ENCODE measurements around the gene TRAPPC10.

The TRAPPC10 gene

DNA sequence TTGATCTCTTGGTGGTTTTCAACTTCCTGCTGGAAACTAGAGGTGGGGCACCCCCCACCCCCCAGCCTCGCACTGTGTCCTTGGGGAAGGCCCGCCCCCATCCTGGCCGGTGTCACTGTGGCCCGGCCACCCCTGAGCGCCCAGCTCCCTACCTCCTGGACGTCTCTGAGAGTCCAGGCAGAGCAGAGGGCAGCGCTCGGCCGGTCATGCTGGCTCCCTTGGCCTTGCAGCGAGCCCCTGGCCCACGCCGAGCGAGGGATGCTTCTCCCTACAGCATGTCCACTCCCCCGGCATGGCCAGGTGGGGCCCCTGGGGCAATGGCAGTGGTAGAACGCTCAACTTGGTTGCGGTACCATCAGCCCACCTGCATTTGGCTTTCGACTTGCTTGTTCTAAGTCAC is 28.7 kb upstream of the TRAPPC10 start:
- H3K27me3 ChIP-seq, result peaks cover 34% of the 10 kb centered on the region
- no peak overlapping the region for H3K27ac ChIP-seq
- H3K36me3 ChIP-seq, result peaks cover 11% of the 10 kb centered on the region
- no peak for TF ChIP-seq CTCF (IDR thresholded peaks at IDR 0.05)
- no peaks in the 10 kb centered on the region for H3K4me1 ChIP-seq (ENCODE audit: control insufficient read depth in 1 of 2, insufficient read depth in 1 of 2, low read depth in 1 of 2, low read length in 1 of 2)
- no peak overlapping the region for H3K4me3 ChIP-seq (ENCODE audit: low read depth in 1 of 2, low read length in 1 of 2)
- no peaks in the 10 kb centered on the region for H3K9me3 ChIP-seq

GRCh38 chr21:43983860-43984420 is 28.2 kb upstream of the TRAPPC10 start:
- no peak for TF ChIP-seq CTCF (IDR thresholded peaks at IDR 0.05)
- no peaks in the 10 kb centered on the region for H3K9me3 ChIP-seq
- no peak overlapping the region for H3K27ac ChIP-seq
- no peaks in the 10 kb centered on the region for H3K4me1 ChIP-seq (ENCODE audit: control insufficient read depth in 1 of 2, insufficient read depth in 1 of 2, low read depth in 1 of 2, low read length in 1 of 2)
- peaks cover 11% of the 10 kb centered on the region for H3K36me3 ChIP-seq
- H3K4me3 ChIP-seq (ENCODE audit: low read depth in 1 of 2, low read length in 1 of 2), result no peak overlapping the region
- peaks cover 34% of the 10 kb centered on the region for H3K27me3 ChIP-seq

DNA sequence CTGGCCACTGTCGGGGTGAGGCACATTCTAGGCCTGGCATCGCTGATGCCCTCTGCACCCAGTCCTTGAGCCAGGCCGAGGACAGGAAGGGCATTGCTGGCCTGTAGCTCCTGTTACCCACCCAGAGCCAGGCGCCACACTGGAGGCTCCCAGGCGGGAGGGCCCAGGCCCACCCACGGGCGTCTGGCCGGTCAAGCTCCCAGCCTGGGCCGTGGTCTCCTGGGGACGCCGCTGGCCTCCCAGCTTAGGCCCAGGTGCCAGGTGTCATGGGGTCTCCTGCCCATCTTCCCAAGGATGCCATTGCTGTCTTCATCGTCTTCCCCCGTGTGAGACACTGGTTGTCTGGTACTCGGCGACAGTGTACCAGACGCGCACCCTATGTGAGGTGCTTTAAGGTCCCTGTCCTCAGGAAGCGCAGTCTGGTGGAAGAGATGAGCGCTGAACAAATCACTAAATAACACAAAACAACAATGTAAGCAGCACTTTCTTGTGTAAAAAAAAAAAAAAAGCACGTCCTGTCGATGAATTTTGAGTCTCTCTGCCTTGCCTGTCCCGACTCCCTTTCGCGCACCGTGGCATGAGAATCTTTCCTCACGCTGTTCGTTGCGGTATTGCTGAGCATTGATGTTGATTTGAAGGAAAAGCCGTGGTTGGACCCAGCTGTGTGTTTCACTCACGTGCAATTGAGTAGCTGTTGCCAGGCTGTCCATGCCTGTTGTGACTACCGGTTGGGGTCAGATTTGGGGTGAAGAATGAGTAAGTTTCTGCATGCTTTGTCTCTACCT is 27.0 kb upstream of the TRAPPC10 start:
- Histone ChIP-seq H3K36me3 (peaks cover 11% of the 10 kb centered on the region), H3K4me3 (ENCODE audit: low read depth in 1 of 2, low read length in 1 of 2) (no peak overlapping the region), H3K9me3 (no peaks in the 10 kb centered on the region), H3K27ac (no peak overlapping the region), H3K27me3 (peaks cover 34% of the 10 kb centered on the region), H3K4me1 (ENCODE audit: control insufficient read depth in 1 of 2, insufficient read depth in 1 of 2, low read depth in 1 of 2, low read length in 1 of 2) (no peaks in the 10 kb centered on the region)
- no peak for TF ChIP-seq CTCF (IDR thresholded peaks at IDR 0.05)

GRCh38 chr21:43985690-43986251 is 26.3 kb upstream of the TRAPPC10 start:
- H3K36me3 ChIP-seq, result peaks cover 11% of the 10 kb centered on the region
- H3K4me3 ChIP-seq (ENCODE audit: low read depth in 1 of 2, low read length in 1 of 2), result no peak overlapping the region
- no peaks in the 10 kb centered on the region for H3K4me1 ChIP-seq (ENCODE audit: control insufficient read depth in 1 of 2, insufficient read depth in 1 of 2, low read depth in 1 of 2, low read length in 1 of 2)
- no peak overlapping the region for H3K27ac ChIP-seq
- TF ChIP-seq CTCF (IDR thresholded peaks at IDR 0.05), result no peak
- H3K27me3 ChIP-seq, result peaks cover 34% of the 10 kb centered on the region
- no peaks in the 10 kb centered on the region for H3K9me3 ChIP-seq

DNA sequence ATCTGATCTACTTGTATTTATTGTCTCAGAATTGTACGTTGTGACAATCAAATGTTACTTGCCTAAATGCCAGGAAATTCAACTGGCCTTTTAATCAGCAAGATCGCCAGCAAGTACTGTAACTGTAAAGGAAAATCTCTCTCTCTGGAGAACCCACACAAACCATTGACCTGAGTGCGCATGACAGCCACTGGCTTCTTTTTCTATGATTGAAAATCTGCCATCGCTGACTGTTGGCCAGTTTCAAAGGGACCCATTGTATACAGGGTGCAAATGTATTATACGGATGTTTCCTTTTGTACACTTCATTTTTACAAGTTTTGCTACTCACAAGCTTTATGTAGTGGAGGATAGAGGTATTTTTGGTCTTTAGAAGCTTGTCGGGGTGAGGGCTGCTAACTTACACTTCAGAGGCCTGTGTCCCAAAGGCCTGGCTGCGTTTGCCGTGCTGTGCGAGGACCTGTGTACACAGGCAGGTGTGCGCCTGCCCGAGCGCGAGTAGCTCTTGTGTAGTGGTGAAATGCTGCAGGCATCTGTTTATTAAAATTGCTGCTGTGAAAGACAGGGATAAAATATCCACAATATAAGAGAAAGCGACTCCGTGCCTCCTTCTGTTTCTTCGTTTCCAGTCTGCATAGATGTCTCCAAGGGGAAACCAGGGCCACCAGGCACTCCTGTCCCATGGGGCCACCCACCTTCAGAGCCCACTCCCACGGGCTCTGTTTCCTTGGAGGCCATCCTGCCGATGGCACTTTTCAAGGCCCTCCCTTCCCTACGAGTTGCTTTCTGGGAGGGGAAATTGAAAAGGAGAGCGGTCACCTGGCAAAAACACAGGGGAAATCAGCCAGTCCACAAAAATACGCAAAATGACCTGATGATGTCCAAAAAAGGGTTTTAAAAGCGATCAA is 25.3 kb upstream of the TRAPPC10 start:
- no peak overlapping the region for H3K4me3 ChIP-seq (ENCODE audit: low read depth in 1 of 2, low read length in 1 of 2)
- peaks cover 3% of the 10 kb centered on the region for H3K36me3 ChIP-seq

More for the DNA sequence above, 25.3 kb upstream of the TRAPPC10 start:
- Histone ChIP-seq H3K27me3 (peaks cover 34% of the 10 kb centered on the region), H3K4me1 (ENCODE audit: control insufficient read depth in 1 of 2, insufficient read depth in 1 of 2, low read depth in 1 of 2, low read length in 1 of 2) (no peaks in the 10 kb centered on the region), H3K9me3 (no peaks in the 10 kb centered on the region), H3K27ac (no peak overlapping the region)
- no peak for TF ChIP-seq CTCF (IDR thresholded peaks at IDR 0.05)
